ENCODE results near the gene POM121.
"Not testable (repeated sequence)": the region's sequence is repeated elsewhere in the genome, so short reads cannot be mapped to it uniquely, and the experiment has no call there.

DNA sequence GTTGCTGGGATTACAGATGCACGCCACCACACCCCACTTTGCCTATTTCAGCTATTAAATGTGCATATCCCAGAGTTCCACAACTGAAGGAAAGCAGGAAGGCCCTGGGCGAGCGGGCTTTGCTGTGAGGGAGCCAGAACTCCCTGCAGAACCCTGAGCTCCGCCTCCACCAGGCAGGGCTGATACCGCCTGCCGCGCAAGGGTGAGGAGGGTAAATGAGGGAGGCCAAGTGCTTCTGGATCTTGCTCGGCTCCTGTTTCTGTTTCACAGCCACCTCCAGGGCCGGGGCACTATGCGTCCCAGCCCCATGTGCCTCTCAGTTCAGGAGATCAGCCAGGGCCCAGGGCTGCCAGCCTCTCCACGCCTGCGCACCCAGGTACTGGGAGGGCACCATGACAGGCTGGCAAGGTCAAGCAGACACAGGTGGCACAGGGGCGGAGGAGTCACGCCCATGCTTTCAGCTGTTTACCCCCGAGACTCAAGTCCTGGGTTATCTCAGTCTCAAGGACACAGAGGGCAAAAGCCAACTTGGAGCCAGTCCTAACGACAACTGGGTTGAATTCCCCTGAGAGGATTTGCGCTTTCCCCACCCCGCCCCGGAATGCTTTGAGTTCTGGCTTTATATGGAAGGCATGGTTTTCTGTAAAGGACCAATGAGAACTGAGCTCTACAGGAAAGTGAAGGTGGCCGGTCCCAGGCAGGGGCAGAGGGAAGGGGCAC, 35.9 kb downstream of the POM121 start:
- not testable (repeated sequence) for TF ChIP-seq CTCF, POLR2A (IDR thresholded peaks at IDR 0.05)

All from heart left ventricle (tissue), 13 donors.